ENCODE data around the gene TSTD1. TPM values are rescaled to one million over a fixed set of nuclear protein-coding genes. Genes with fewer than 3 reads are reported as not detected.

TSTD1 gene
- total RNA-seq, 4 donors from 2014 or later, result 8.6 to 52.6 (median 16.8) TPM

- Histone ChIP-seq H3K27me3 (no peaks in the 10 kb centered on the region), H3K4me3 (no peak overlapping the region), H3K4me1 (no peaks in the 10 kb centered on the region), H3K27ac (no peak overlapping the region), H3K9me3 (no peaks in the 10 kb centered on the region), H3K36me3 (no peaks in the 10 kb centered on the region)
- ATAC-seq (no peak), DNase-seq (no peak)
- in situ Hi-C loops (cut with MboI; ENCODE audit: low sequenced_read_pairs in 4 of 4) (no loop called here), intact Hi-C loops (cut with DNase I; ENCODE audit: low total_unique reads) (no loop called here)
- TF ChIP-seq POLR2A (IDR thresholded peaks at IDR 0.05) (no peak), CTCF (IDR thresholded peaks at IDR 0.05 in 4 of 5, conservative IDR thresholded peaks at IDR 0.05 in 1 of 5) (no peak)
Observed at GRCh38 chr1:161070761-161071160, 32.0 kb upstream of the TSTD1 start.

- in situ Hi-C loops (cut with MboI; ENCODE audit: low sequenced_read_pairs in 4 of 4), result no loop called here
- no peaks in the 10 kb centered on the region for H3K36me3 ChIP-seq
- intact Hi-C loops (cut with DNase I; ENCODE audit: low total_unique reads), result no loop called here
- peak within 1 kb of the TSS in 1 of 4 donors; percentile 41 for H3K4me3 ChIP-seq
- no peak for TF ChIP-seq CTCF (IDR thresholded peaks at IDR 0.05 in 4 of 5, conservative IDR thresholded peaks at IDR 0.05 in 1 of 5)
- peak in 1 of 2 donors; percentile 25 for TF ChIP-seq POLR2A (IDR thresholded peaks at IDR 0.05)
- H3K27ac ChIP-seq, result peak within 1 kb of the TSS in 2 of 4 donors; percentile 9 to 34
- DNase-seq, result peak; percentile 29 to 62
- no peaks in the 10 kb centered on the region for H3K9me3 ChIP-seq
- H3K27me3 ChIP-seq, result peaks cover 0 to 7% (median 0%) of the 10 kb centered on the region in 3 donors
- no peaks in the 10 kb centered on the region for H3K4me1 ChIP-seq
- ATAC-seq, result peak in 1 of 2 donors; percentile 31
Observed at GRCh38 chr1:161069731-161070270, 31.0 kb upstream of the TSTD1 start, which contains the start of gene ARHGAP30. Gene ARHGAP30 (minus strand): TSS chr1:161069891. CDS start chr1:161069624, 267 bp downstream.

- Histone ChIP-seq H3K4me3 (peak overlapping the region in 1 of 4 donors; percentile 41), H3K36me3 (no peaks in the 10 kb centered on the region), H3K27me3 (peaks cover 0 to 10% (median 0%) of the 10 kb centered on the region in 3 donors), H3K4me1 (no peaks in the 10 kb centered on the region), H3K27ac (peak overlapping the region in 2 of 4 donors; percentile 9 to 34), H3K9me3 (no peaks in the 10 kb centered on the region)
- intact Hi-C loops (cut with DNase I; ENCODE audit: low total_unique reads) (no loop called here), in situ Hi-C loops (cut with MboI; ENCODE audit: low sequenced_read_pairs in 4 of 4) (no loop called here)
- ATAC-seq, result no peak
- DNase-seq, result no peak
- TF ChIP-seq CTCF (IDR thresholded peaks at IDR 0.05 in 4 of 5, conservative IDR thresholded peaks at IDR 0.05 in 1 of 5), result no peak
- TF ChIP-seq POLR2A (IDR thresholded peaks at IDR 0.05), result no peak
Observed at GRCh38 chr1:161069241-161069640, 30.5 kb upstream of the TSTD1 start.

GRCh38 chr1:161068306-161069234 lies 29.8 kb upstream of the TSTD1 start:
- no peak for ATAC-seq
- Histone ChIP-seq H3K4me1 (no peaks in the 10 kb centered on the region), H3K27me3 (peaks cover 0 to 10% (median 0%) of the 10 kb centered on the region in 3 donors), H3K36me3 (no peaks in the 10 kb centered on the region), H3K27ac (peak overlapping the region in 1 of 4 donors; percentile 34), H3K9me3 (no peaks in the 10 kb centered on the region), H3K4me3 (peak overlapping the region in 1 of 4 donors; percentile 41)
- intact Hi-C loops (cut with DNase I; ENCODE audit: low total_unique reads), result no loop called here
- TF ChIP-seq CTCF (IDR thresholded peaks at IDR 0.05 in 4 of 5, conservative IDR thresholded peaks at IDR 0.05 in 1 of 5) (no peak), POLR2A (IDR thresholded peaks at IDR 0.05) (no peak)
- in situ Hi-C loops (cut with MboI; ENCODE audit: low sequenced_read_pairs in 4 of 4), result no loop called here
- peak; percentile 37 to 49 for DNase-seq

All from gastrocnemius medialis (tissue), 4 donors.